ENCODE measurements around the gene EZR.
A peak's percentile ranks its signal among the peaks of the same experiment; 100 is the strongest.

Gene EZR

GRCh38 chr6:158804207-158804606, 15.0 kb downstream of the EZR start:
- H4K20me1 ChIP-seq (ENCODE audit: insufficient read depth, low read length) = no peaks in the 10 kb centered on the region; the same call in 1 of the 2 replicates
- no peaks in the 10 kb centered on the region for H3K9me2 ChIP-seq (replicated peaks; ENCODE audit: insufficient read depth, low read length)
- no peak for TF ChIP-seq CTCF (IDR thresholded peaks at IDR 0.05; ENCODE audit: low read length)
- TF ChIP-seq EZH2phosphoT487 (IDR thresholded peaks at IDR 0.05; ENCODE audit: low read length) = no peak
- TF ChIP-seq EZH2 (optimal IDR thresholded peaks at IDR 0.05; ENCODE audit: low read depth, low read length) = no peak
- H3K9ac ChIP-seq (ENCODE audit: low read length) = peak overlapping the region; percentile 34; the same call in 1 of the 2 replicates
- no peaks in the 10 kb centered on the region; the same call in 1 of the 2 replicates for H3K36me3 ChIP-seq (replicated peaks; ENCODE audit: insufficient read depth, low read length)
- peaks cover 92% of the 10 kb centered on the region for H3K79me2 ChIP-seq (ENCODE audit: low read length)
- H3K27ac ChIP-seq (ENCODE audit: low read length) = peak overlapping the region; percentile 87
- peak overlapping the region; percentile 11; the same call in 1 of the 2 replicates for H3K4me3 ChIP-seq (ENCODE audit: low read length)
- no peaks in the 10 kb centered on the region for H3K27me3 ChIP-seq (replicated peaks; ENCODE audit: insufficient read depth, low read length)
- no peaks in the 10 kb centered on the region for H3K9me3 ChIP-seq (replicated peaks; ENCODE audit: insufficient read depth, low read length)
- H3F3A ChIP-seq (ENCODE audit: insufficient read depth, low read length) = peaks cover 9% of the 10 kb centered on the region
- peaks cover 16% of the 10 kb centered on the region for H3K4me1 ChIP-seq (ENCODE audit: low read length)
- no peak overlapping the region for H2AFZ ChIP-seq (ENCODE audit: low read length)
- peak overlapping the region; percentile 78 for H3K4me2 ChIP-seq (ENCODE audit: low read depth, low read length)
- no peak for DNase-seq

GRCh38 chr6:158803733-158804143, 15.4 kb downstream of the EZR start:
- H3K79me2 ChIP-seq (ENCODE audit: low read length) = peaks cover 92% of the 10 kb centered on the region
- H3K9ac ChIP-seq (ENCODE audit: low read length) = peak overlapping the region; percentile 34; the same call in 1 of the 2 replicates
- H3K4me1 ChIP-seq (ENCODE audit: low read length) = peaks cover 16% of the 10 kb centered on the region
- no peaks in the 10 kb centered on the region for H3K9me2 ChIP-seq (replicated peaks; ENCODE audit: insufficient read depth, low read length)
- no peak overlapping the region for H2AFZ ChIP-seq (ENCODE audit: low read length)
- H3F3A ChIP-seq (ENCODE audit: insufficient read depth, low read length) = peaks cover 9% of the 10 kb centered on the region
- H3K36me3 ChIP-seq (replicated peaks; ENCODE audit: insufficient read depth, low read length) = no peaks in the 10 kb centered on the region; the same call in 1 of the 2 replicates
- no peaks in the 10 kb centered on the region for H3K9me3 ChIP-seq (replicated peaks; ENCODE audit: insufficient read depth, low read length)
- H3K4me2 ChIP-seq (ENCODE audit: low read depth, low read length) = peak overlapping the region; percentile 78
- TF ChIP-seq EZH2 (optimal IDR thresholded peaks at IDR 0.05; ENCODE audit: low read depth, low read length) (no peak), EZH2phosphoT487 (IDR thresholded peaks at IDR 0.05; ENCODE audit: low read length) (no peak), CTCF (IDR thresholded peaks at IDR 0.05; ENCODE audit: low read length) (no peak)
- peak overlapping the region; percentile 87 for H3K27ac ChIP-seq (ENCODE audit: low read length)
- H3K27me3 ChIP-seq (replicated peaks; ENCODE audit: insufficient read depth, low read length) = no peaks in the 10 kb centered on the region
- DNase-seq = peak; percentile 53
- H4K20me1 ChIP-seq (ENCODE audit: insufficient read depth, low read length) = no peaks in the 10 kb centered on the region; the same call in 1 of the 2 replicates
- H3K4me3 ChIP-seq (ENCODE audit: low read length) = peak overlapping the region; percentile 11; the same call in 1 of the 2 replicates

- Histone ChIP-seq H3K27me3 (replicated peaks; ENCODE audit: insufficient read depth, low read length) (no peaks in the 10 kb centered on the region), H3K36me3 (replicated peaks; ENCODE audit: insufficient read depth, low read length) (no peaks in the 10 kb centered on the region), H3K4me1 (ENCODE audit: low read length) (peaks cover 16% of the 10 kb centered on the region)
These were observed 17.4 kb downstream of the EZR start for GRCh38 chr6:158801655-158802294.

More at GRCh38 chr6:158801655-158802294, 17.4 kb downstream of the EZR start:
- H3K9me3 ChIP-seq (replicated peaks; ENCODE audit: insufficient read depth, low read length) = no peaks in the 10 kb centered on the region
- H2AFZ ChIP-seq (ENCODE audit: low read length) = no peak overlapping the region
- no peak for TF ChIP-seq EZH2 (optimal IDR thresholded peaks at IDR 0.05; ENCODE audit: low read depth, low read length)
- no peak for TF ChIP-seq EZH2phosphoT487 (IDR thresholded peaks at IDR 0.05; ENCODE audit: low read length)
- TF ChIP-seq CTCF (IDR thresholded peaks at IDR 0.05; ENCODE audit: low read length) = no peak
- no peak overlapping the region for H3K4me3 ChIP-seq (ENCODE audit: low read length)
- DNase-seq = no peak
- H3F3A ChIP-seq (ENCODE audit: insufficient read depth, low read length) = peaks cover 9% of the 10 kb centered on the region
- H4K20me1 ChIP-seq (ENCODE audit: insufficient read depth, low read length) = no peaks in the 10 kb centered on the region; the same call in 1 of the 2 replicates
- H3K27ac ChIP-seq (ENCODE audit: low read length) = no peak overlapping the region
- no peak overlapping the region for H3K9ac ChIP-seq (ENCODE audit: low read length)
- H3K9me2 ChIP-seq (replicated peaks; ENCODE audit: insufficient read depth, low read length) = no peaks in the 10 kb centered on the region
- H3K4me2 ChIP-seq (ENCODE audit: low read depth, low read length) = no peak overlapping the region
- peaks cover 92% of the 10 kb centered on the region for H3K79me2 ChIP-seq (ENCODE audit: low read length)
